Thoracic aorta (tissue), 2 donors: ENCODE measurements around the gene RPL35. TPM values are rescaled to one million over a fixed set of nuclear protein-coding genes. Genes with fewer than 3 reads are reported as not detected.
"Not testable (repeated sequence)": the region's sequence is repeated elsewhere in the genome, so short reads cannot be mapped to it uniquely, and the experiment has no call there.

ENCODE experiments used
- ATAC-seq: fragments of 150-250 bp; one replicate; pipeline ENCODE4 v1.8.0; 2017; ENCODE audit warnings: low read depth; ENCODE audit not compliant: insufficient number of reproducible peaks, low FRiP score
- DNase-seq: peaks from one replicate; pipeline ENCODE4 v3.0.0-alpha.2; 2020; ENCODE audit warnings: low spot score
- H3K27ac ChIP-seq, 2 donors: fragments of 200-600 bp; sonication (generic); 1 replicate in 1 of 2; 2 replicates in 1 of 2; pipeline ENCODE4 v1.5.1; 2016; ENCODE audit warnings: mild to moderate bottlenecking in 2 of 2, moderate library complexity in 2 of 2
- H3K27me3 ChIP-seq: fragments of 200-600 bp; sonication (generic); replicated peaks from 2 replicates; pipeline ENCODE4 v1.6.0; 2016; ENCODE audit warnings: mild to moderate bottlenecking; ENCODE audit not compliant: insufficient read depth
- H3K36me3 ChIP-seq: fragments of 200-600 bp; sonication (generic); one replicate; pipeline ENCODE4 v1.5.1; 2016
- H3K4me1 ChIP-seq, 2 donors: fragments of 200-600 bp; sonication (generic); 1 replicate in 1 of 2; 2 replicates in 1 of 2; pipeline versions ENCODE4 v1.5.1 to v1.6.0; 2016; ENCODE audit warnings: low read depth in 2 of 2, mild to moderate bottlenecking in 1 of 2; ENCODE audit not compliant: control insufficient read depth in 1 of 2
- H3K4me3 ChIP-seq: fragments of 200-600 bp; sonication (generic); 2 replicates; pipeline ENCODE4 v1.5.1; 2016; ENCODE audit warnings: mild to moderate bottlenecking
- H3K9me3 ChIP-seq: fragments of 200-600 bp; sonication (generic); 2 replicates; pipeline ENCODE4 v1.5.1; 2016
- CTCF ChIP-seq: fragments of 200-600 bp; sonication (generic); IDR thresholded peaks from one replicate; pipeline ENCODE4 v1.5.1; 2019; ENCODE audit warnings: antibody characterized with exemption
- total RNA-seq, 2 donors: library from RNA; depleted of rRNA; stranded (reverse); fragments of >200 nt; gene quantifications; one replicate each; pipeline versions ENCODE4 v1.1.0 to v1.2.3, GENCODE V29; 2016

RPL35 gene
- total RNA-seq, 2 donors from 2014 or later: 1,079 to 1,187 TPM

DNA sequence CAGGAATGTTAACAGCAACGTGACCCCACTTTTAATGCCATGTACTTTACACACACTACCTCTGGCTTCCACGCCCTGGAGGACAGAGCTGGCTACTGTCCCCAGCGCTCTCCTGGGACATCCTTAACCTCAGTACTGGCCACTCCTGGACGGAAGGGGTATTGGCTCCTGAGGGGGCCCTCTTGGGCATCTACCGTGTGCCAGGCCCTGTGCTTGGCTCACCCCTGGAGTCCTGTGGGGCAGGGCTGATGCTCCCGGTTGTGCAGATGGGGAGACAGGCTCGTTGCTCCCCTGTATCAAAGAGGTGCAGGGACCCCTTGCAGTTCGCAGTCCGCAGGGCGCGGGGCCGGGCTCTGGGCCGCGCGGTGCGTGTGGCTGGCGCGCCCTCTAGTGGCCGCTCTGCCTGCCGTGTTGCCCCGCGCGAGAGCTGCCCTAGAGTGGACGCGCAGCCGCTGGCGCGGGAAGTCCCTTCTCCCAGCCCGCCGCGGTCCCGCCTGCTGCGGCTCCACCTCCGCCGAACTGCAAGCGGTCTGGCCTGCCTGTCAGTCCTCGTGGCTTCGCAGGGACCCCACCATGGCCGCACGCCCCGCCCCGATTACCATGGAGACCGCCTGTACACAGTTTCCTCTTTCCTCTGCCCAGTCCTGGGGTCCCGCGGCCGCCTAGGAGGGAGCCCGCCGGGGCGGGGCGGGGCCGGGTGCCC is 8.8 kb downstream of the RPL35 start, which contains the start of gene WDR38:
Gene WDR38, plus strand, starts transcription at position 632 of the 703 bp plus-strand sequence. CDS start 72 bp downstream, outside the sequence.
- peaks cover 11% of the 10 kb centered on the region for H3K36me3 ChIP-seq
- H3K4me3 ChIP-seq: peak within 1 kb of the TSS; percentile 78
- H3K27me3 ChIP-seq: no peaks in the 10 kb centered on the region
- ATAC-seq (peak; percentile 81), DNase-seq (no peak)
- H3K27ac ChIP-seq: peak within 1 kb of the TSS; percentile 45 to 48
- no peaks in the 10 kb centered on the region for H3K9me3 ChIP-seq
- TF ChIP-seq CTCF: peak; percentile 98
- H3K4me1 ChIP-seq: peaks cover 9 to 16% of the 10 kb centered on the region in 2 donors

DNA sequence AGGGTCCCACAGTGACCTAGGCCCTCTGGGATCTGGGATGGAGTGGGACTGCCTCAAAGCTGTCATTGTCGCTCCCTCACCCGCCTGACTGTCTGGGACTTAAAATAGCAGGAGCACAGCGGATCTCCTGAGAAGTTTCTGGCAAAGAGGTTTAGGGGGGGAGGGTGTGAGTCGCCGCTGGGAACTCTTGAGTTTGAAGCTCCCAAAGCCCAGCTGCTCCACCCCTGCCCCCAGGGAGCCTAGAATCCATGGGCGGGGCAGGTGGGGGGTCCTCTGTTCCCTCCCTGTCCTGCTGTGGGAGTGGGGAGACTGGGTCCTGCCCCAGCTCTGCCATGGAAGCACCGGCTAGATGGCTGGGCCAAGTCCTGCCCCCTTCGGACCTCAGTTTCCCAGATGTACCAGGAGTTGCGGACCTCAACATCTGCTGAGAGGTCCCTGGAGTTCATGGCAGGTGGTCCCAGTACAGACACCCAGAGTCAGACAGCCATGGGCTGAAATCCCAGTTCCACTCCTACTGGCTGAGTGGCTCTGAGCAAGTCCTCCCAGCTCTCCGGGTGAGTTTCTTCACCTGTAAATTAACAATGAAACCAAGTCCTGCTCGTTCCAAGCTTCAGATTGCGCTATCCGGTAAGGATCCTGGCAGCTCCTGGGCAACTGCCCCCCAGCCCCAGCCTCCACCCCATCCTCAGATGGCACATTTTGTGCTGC is 9.5 kb downstream of the RPL35 start:
- no peaks in the 10 kb centered on the region for H3K27me3 ChIP-seq
- H3K9me3 ChIP-seq: no peaks in the 10 kb centered on the region
- no peak for ATAC-seq
- no peak for TF ChIP-seq CTCF
- H3K4me3 ChIP-seq: peak overlapping the region; percentile 78
- H3K4me1 ChIP-seq: peaks cover 9 to 16% of the 10 kb centered on the region in 2 donors
- H3K36me3 ChIP-seq: peaks cover 6% of the 10 kb centered on the region
- no peak for DNase-seq
- no peak overlapping the region for H3K27ac ChIP-seq

- peaks cover 9 to 16% of the 10 kb centered on the region in 2 donors for H3K4me1 ChIP-seq
- no peak overlapping the region for H3K4me3 ChIP-seq
- ATAC-seq: no peak
- H3K27ac ChIP-seq: no peak overlapping the region
- no peaks in the 10 kb centered on the region for H3K9me3 ChIP-seq
- DNase-seq: no peak
- no peaks in the 10 kb centered on the region for H3K36me3 ChIP-seq
- H3K27me3 ChIP-seq: no peaks in the 10 kb centered on the region
- TF ChIP-seq CTCF: no peak
Measured at GRCh38 chr9:124849801-124850200, 12.0 kb downstream of the RPL35 start.

DNA sequence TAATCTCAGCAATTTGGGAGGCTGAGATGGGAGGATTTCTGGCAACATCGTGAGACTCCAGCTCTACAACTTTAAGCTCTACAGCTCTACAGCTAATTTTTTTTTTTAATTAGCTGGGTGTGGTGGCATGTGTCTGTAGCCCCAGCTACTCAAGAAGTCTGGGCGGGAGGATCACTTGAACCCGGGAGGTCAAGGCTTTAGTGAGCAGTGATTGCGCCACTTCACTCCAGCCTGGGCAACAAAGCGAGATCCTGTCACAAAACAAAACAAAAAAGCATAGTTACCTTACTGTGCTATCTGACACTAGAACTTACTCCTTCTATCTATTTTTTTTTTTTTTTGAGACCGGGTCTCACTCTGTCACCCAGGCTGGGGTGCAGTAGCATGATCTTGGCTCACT is 14.8 kb downstream of the RPL35 start:
- no peak for TF ChIP-seq CTCF
- Histone ChIP-seq H3K4me3 (no peak overlapping the region), H3K36me3 (no peaks in the 10 kb centered on the region), H3K4me1 (no peaks in the 10 kb centered on the region), H3K27ac (no peak overlapping the region), H3K9me3 (no peaks in the 10 kb centered on the region), H3K27me3 (no peaks in the 10 kb centered on the region)
- ATAC-seq: no peak
- DNase-seq: no peak

- H3K36me3 ChIP-seq, ATAC-seq, H3K27me3 ChIP-seq, H3K4me1 ChIP-seq, DNase-seq, H3K4me3 ChIP-seq, H3K27ac ChIP-seq, H3K9me3 ChIP-seq: not testable (repeated sequence)
Measured at GRCh38 chr9:124846467-124846866, 15.3 kb downstream of the RPL35 start.
